NCI-H2227 (cell line): ENCODE measurements around the gene WNK2.

ENCODE experiments used
- DNase-seq: peaks from one replicate; lab custom pipeline; 2025; ENCODE audit not compliant: unreplicated experiment; lab: John Stamatoyannopoulos, UW

Gene WNK2

DNA sequence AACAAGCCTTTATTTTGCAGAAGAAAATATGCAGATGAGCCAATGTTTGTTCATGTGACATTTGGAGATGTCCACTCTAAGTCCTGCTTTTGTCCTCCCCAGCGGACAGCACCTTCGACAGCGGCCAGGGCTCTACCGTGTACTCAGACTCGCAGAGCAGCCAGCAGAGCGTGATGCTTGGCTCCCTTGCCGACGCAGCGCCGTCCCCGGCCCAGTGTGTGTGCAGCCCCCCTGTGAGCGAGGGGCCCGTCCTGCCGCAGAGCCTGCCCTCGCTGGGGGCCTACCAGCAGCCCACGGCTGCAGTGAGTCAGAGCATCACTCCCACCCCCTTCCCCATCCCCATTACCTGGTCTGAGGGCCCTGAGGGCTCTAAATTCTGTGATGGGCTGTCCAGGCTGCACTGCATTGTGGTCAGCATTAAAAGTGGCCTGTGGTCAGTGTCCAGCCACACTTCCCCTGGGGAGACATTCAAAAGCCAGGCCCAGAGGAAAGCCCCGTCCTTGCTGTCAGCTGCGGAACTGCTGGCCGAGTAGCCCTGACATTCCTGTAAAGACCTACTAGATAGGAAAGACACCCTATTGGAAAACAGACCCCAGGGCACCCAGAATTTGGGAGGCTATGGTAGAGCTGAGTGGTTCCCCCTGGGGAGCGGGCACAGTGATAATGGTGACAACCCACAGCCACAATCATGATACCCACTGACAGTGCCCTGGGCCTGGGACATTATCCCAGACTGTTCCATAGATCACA, 69.0 kb downstream of the WNK2 start:
- DNase-seq, result no peak

DNA sequence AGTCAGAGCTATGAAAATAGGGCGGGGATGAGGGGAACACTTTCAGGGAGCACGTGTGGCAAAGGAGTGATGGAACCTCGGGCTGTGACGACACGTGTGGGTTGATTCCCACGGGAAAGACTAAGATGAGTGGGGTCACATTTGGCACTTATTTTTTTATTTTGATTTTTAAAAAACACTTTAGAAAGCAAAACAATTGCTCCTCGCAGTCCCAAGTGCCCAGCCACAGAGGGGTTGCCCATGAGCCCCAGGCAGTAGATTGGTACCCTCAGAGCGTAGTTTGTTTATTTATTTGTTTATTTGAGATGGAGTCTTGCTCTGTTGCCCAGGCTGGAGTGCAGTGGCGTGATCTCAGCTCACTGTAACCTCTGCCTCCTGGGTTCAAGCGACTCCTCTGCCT, 69.7 kb downstream of the WNK2 start:
- DNase-seq, result no peak

DNA sequence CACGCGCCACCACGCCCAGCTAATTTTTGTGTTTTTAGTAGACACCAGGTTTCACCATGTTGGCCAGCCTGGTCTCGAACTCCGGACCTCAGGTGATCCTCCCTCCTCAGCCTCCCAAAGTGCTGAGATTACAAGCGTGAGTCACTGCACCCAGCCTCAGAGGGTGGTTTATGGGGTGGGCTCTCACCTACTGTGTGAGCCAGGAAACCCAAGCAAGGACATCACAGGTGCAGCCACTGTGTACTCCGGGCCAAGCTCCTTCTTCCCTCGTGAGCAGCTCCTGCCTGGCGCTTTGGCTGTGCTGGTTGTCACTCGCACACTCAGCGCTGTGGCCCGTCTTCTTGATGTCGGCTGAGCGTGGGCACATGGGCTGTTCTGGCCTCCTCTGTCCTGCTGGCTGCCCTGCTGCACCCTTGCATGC, 70.1 kb downstream of the WNK2 start:
- DNase-seq, result no peak

DNA sequence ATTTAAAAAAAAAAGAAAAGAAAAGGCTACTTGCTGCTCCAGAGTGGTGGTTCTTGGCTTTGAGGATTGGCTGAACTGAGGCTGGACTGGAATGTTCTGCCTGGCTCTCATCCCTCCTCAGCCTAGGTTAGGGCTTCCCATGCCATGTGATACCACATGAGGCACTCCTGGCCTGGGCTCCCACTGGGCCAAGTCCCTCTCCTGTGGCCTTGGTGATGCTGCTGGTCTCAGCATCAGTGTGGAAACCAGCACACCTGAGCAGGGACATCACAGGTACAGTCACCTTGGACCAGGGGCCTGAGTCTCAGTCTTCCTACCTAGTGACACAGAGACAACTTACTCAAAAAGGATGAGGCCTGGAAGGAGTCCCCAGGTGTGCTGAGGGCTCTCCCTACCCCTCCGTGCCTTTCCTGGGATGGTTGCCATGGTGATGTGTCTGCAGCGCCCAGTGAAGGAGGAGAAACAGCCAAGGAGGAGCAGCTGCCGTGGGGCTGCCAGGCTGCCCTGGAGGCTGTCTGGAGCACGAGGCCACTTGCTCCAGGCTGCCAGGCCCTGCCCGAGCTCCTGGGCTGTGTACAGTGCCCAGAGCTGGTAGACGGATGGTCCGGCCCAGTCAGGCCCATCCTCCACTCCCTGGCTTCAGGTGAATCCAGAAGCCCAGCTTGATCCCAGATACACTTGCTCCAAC, 71.0 kb downstream of the WNK2 start:
- peak; percentile 39 for DNase-seq

DNA sequence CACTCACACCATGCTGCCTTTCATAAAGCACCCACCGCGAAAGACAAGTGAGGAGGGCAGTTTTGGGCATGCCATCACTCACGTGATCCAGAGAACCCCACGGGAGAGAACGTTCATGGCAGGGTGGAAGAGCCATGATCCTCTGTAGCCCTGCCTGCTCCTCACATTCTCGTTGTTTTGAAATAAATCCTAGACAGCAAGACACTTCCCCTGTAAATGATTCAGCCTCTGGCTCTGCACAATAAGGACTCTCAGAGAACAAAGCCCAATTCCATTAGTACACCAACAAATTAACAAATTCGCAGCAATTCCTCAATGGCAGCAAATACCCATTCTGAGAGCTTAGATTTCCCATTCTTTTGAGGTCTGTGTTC, 71.5 kb downstream of the WNK2 start:
- DNase-seq, result no peak

DNA sequence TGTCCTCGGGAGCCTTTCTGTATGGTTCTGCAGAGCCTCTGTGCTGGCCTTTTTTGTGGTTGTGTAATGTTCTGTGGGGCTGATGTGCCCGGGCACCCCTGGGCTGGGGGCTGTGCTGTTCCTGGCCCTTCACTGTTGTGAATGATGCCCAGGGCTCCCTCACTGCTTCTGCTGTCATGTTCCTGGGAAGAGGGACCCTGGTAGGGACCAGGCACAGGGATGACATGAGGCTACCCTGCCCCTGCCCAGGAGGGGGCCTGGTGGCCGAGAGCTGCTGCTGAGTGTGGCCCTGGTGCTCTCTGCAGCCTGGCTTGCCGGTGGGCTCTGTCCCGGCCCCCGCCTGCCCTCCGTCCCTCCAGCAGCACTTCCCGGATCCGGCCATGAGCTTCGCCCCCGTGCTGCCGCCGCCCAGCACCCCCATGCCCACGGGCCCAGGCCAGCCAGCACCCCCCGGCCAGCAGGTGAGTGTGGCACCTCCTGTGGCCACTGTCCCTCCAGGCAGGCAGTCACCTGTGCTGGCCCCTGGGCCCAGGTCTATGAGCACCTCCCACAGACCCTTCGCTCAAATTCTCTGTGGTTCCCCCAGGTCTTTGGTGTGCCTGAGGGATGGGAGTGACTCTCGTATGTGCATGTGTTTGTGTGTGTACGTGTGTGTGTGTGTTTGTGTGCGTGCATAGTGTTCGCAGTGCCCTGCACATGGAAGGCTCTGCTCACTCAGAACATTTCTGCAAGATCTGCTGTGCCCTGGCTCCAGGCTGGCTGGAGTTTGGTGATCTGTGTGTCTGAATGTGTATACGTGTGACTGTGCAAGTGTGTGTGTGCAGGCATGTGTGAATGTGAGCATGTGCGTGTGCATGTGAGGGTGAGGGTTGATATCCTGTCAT, 72.3 kb downstream of the WNK2 start:
- DNase-seq, result no peak

DNA sequence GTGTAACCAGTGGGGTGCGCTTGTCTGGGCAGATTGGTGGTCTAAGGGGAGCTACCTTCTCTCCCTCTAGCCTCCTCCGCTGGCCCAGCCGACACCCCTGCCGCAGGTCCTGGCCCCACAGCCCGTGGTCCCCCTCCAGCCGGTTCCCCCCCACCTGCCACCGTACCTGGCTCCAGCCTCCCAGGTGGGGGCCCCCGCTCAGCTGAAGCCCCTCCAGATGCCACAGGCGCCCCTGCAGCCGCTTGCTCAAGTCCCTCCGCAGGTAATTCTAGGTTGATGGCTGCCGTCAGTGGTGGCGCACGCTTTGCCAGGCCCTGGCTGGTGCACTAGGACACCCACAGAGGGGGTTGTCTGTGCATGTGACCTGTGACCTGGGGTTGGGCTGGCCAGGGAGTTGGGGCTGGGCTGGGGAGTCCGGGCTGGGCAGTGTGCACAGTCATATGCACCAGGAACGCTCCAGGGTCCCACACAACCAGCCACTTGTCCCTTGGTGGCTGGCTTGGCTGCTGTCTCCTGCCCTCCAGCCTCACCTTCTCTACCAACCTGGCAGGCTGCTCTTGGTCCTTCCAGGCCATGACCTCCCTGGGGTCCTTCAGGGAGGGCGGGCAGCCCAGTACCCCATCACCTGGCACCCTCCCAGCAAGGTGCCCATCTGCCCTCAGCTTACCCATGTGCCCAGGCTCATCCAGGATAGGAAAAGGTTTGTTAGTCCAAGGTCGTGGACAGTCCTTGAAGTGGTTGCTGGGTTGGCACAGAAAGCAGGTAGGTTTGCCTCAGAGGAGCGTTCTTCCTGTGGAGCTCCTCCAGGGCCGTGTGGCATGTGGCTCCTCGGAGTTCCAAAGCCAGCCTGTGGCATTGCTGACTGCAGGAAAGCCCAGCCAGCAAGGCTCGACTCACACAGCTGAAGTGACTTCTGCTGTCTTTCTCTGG, 73.2 kb downstream of the WNK2 start:
- DNase-seq, result no peak

GRCh38 chr9:93257808-93258331, 73.9 kb downstream of the WNK2 start:
- no peak for DNase-seq

DNA sequence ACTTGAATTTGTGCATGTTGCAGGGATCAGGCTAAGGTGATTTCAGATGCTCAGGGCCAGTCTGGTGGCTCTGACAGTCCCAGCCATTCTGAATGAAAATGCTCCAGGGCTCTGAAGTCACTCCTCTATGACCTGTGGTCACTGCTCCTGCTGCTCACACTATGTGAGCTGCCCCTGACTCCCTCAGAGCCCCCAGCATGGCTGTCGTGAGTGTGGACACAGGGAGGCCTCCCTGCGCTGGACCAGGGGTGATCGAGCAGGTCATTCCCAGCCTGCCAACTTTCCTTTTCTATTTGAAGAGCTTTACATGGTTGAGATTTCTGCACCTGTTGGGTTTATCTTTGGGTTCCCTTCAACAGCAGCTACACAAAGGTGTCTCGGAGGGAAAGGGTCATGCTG, 74.5 kb downstream of the WNK2 start:
- DNase-seq, result no peak

GRCh38 chr9:93258818-93259489, 75.0 kb downstream of the WNK2 start:
- no peak for DNase-seq

- no peak for DNase-seq
These were observed 75.7 kb downstream of the WNK2 start for GRCh38 chr9:93259490-93260262.

GRCh38 chr9:93260263-93261066, 76.5 kb downstream of the WNK2 start:
- DNase-seq, result no peak

GRCh38 chr9:93261281-93261680, 77.3 kb downstream of the WNK2 start:
- no peak for DNase-seq

DNA sequence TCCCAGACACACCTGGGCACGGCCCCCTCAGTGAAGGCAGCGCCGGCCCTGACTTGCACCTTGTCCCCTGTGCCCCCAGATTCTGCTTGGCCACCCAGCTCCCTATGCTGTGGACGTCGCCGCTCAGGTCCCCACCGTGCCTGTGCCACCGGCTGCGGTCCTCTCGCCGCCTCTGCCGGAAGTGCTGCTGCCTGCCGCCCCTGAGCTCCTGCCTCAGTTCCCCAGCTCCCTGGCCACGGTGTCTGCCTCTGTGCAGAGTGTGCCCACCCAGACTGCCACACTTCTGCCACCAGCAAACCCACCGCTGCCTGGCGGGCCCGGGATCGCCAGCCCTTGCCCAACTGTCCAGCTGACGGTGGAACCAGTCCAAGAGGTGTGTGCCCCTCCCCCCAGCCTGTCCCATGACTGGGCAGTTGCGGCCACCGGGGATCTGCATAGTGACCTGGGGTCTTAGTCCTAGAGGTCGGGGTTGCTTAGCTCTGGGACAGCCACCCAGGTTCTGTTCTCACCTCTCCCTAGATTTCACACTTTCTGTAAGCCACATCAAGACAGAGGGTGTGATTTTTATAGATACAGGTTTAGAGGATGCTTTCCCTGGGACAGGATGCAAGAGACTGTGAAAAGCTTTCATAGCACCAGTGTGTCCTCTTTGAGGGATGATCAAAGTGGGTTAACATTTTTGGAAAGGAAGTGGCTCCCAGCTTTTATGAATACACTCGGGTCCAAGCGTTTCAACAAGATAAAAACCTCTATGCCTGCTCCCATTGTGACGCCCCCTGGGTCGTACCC, 78.0 kb downstream of the WNK2 start:
- no peak for DNase-seq

DNA sequence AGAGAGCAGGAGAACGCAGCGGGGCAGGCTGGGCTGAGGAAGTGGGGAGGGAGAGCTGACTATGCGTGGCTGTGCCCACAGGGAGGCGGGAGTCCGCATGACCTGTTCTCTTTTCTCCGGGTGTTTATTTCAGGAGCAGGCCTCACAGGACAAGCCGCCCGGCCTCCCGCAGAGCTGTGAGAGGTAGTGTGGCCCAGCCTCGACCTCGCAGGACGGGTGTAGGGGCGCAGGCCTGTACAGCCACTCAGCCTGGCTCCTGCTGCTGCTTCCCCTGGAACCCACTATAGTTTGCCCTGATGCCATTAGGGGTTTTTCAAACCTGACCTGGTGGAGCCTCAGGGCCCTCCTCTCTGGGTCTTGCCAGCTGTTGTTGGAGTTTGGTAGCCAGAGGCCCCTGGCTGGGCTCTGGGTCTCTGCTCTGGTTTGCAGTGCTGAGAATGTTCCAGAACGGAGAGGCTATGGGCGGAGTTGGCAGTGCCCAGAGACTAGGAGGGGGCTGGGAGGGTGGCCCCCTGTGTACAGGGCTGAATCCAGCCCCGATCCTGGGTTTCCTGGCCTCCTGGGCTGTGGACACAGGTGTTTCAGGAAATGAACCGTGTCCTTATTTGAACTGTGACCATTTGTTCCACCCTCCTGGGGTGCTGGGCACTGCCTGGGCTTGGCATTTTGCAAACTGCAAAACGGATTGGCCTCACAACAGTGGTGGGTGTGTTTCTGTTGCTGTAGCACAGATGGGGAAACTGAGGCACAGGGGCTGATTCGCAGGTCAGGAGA, 78.8 kb downstream of the WNK2 start:
- no peak for DNase-seq

- no peak for DNase-seq
These were observed 79.6 kb downstream of the WNK2 start for GRCh38 chr9:93263334-93264229.
